GM12873 (cell line): ENCODE results near the gene ARID3C.

Experiments
- TF ChIP-seq, protein P1 (sequence below): IDR thresholded peaks from 2 replicates; pipeline ENCODE4 v1.5.1; 2012; ENCODE audit warnings: low read depth, mild to moderate bottlenecking, moderate library complexity, low read length, control low read depth; ENCODE audit not compliant: insufficient read depth; ENCODE audit errors: missing control alignments

The ARID3C gene

DNA sequence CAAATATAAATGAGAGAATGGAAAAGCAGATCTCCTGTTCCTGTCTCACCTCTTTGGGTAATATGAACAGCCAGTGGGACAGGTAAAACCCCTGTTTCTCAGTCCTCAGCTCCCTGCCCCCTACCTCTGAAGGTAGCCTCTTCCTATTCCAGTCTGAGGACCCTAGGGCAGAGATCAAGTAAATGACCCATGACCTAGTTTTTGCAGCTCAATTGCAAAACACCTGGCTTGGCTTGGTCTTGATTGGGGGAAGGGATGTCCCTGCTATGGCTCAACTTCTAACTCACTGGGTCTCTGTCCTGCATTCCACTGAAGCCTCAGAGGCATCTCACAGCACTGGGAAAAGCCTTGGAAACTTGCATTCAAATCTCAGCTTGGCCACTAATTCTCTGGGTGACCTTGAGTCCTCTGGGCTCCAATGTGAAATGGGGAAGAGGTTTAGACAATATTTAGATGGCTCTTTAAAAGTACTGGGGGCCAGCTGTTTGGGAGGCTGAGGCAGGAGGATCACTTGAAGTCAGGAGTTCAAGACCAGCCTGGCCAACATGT is 16.0 kb upstream of the ARID3C start:
- TF ChIP-seq, protein P1, sequence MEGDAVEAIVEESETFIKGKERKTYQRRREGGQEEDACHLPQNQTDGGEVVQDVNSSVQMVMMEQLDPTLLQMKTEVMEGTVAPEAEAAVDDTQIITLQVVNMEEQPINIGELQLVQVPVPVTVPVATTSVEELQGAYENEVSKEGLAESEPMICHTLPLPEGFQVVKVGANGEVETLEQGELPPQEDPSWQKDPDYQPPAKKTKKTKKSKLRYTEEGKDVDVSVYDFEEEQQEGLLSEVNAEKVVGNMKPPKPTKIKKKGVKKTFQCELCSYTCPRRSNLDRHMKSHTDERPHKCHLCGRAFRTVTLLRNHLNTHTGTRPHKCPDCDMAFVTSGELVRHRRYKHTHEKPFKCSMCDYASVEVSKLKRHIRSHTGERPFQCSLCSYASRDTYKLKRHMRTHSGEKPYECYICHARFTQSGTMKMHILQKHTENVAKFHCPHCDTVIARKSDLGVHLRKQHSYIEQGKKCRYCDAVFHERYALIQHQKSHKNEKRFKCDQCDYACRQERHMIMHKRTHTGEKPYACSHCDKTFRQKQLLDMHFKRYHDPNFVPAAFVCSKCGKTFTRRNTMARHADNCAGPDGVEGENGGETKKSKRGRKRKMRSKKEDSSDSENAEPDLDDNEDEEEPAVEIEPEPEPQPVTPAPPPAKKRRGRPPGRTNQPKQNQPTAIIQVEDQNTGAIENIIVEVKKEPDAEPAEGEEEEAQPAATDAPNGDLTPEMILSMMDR, result no peak

DNA sequence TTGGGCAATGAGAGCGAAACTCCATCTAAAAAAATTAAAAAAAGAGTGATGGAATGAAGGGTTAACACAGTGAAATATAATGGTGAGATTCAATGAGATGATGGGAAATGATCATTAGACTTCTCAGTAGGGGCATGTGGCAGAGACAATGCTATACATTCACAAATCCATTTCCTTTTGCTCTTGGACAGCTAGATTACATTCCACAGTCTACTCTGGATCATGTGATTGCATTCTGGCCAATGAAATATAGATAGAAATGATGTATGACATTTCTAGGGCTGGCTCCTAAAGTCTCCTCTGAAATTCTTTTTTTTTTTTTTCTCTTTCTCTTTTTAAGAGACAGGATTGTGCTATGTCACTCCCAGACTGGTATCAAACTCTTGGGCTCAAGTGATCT is 13.8 kb upstream of the ARID3C start:
- TF ChIP-seq, protein P1, result no peak

DNA sequence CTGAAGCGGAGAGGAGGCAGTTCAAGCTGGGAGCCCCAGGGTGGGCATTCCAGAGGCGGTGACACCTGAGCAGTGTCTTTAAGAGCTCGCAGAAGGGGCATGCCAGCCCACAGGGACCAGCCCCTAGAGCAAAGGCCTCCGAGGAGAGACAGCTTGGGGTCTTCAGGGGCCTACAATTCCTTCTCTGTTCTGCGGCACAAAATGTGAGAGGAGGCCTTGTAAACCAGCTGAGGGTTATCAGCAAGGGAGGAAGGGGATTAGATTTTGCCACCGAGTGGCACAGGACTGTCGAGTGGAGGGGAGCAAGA is 9.2 kb upstream of the ARID3C start:
- TF ChIP-seq, protein P1, result no peak

DNA sequence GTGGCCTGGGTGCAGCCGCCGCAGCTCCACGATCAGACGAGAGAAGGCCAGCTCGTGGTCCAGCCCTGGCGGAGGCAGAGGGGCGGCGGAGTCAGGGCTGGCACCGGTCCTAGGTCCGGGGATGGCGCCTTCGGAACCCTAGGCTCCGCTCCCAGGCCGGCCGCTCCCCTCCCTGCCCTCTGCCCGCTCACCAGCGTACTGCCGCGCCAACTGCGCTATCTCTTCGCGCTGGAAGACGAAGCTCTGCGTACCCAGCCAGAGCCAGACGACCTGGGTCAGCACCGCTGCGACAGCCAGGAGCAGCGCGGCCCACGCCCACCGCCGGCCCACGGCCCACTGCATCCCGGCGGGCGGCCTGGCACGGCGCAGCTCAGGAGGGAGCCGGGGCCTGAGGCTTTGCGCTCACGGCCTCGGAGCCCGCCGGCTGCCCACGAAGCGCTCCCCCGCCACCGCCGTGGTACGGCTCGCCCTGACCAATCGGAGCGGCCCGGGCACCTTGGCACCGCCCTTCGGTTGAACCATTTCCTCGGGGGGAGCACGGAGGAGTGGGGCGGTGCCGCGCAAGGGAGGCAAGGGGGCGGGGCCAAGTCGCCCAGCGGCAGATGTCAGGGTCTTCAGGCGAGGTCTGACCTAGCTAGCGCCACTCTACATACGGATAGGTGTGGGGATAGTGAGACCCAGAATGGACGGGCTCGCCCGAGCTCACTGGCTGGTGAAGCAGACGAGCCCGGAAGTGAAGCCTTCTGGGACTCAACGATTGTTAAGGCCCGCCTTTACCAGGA is 8.7 kb upstream of the ARID3C start, which contains the start of gene SIGMAR1:
TSS of gene SIGMAR1 (minus strand) at position 432 of the 782 bp plus-strand sequence. CDS start at position 342, 90 bp downstream.
- TF ChIP-seq, protein P1, result no peak

DNA sequence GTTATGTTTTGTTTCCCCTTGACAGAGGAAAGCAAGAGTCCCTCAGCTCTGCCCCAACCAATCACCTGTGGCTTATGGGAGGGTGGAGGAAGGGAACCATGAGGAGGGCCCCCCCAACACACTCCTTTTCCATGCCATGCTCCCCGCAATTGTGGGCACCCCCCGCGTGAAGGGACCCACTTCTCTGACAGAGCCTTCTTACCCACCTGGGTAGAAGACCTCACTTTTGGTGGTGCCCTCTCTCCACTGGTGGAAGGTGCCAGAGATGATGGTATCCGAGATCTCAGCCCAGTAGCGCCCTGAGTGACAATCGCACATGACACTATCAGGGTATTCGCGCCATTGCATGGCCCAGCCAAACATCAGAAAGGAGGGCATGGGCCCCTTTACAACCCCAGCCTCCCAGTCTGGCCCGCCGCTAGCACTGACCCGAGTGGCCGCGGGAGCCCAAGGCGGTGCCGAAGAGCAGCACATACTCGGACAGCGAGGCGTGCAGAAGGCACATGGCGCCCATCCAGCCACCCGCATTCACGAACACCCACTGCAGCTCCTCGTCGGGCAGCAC is 8.0 kb upstream of the ARID3C start:
- TF ChIP-seq, protein P1, result no peak

DNA sequence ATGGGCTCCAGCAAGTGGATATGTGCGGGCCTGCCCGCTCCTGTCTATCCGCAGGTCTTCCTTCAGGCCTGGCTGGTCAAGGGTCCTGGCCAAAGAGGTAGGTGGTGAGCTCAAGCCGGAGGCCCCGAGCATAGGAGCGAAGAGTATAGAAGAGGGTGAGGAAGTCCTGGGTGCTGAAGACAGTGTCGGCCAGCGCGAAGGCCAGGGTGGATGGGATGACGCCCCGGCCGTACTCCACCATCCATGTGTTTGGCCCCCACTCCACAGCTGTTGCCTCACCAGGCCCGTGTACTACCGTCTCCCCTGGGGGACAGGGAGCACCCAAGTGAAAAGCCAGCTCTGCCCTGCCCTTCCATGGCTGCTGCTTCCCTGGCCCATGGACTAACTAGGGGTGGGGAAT is 6.7 kb upstream of the ARID3C start:
- TF ChIP-seq, protein P1, result no peak

DNA sequence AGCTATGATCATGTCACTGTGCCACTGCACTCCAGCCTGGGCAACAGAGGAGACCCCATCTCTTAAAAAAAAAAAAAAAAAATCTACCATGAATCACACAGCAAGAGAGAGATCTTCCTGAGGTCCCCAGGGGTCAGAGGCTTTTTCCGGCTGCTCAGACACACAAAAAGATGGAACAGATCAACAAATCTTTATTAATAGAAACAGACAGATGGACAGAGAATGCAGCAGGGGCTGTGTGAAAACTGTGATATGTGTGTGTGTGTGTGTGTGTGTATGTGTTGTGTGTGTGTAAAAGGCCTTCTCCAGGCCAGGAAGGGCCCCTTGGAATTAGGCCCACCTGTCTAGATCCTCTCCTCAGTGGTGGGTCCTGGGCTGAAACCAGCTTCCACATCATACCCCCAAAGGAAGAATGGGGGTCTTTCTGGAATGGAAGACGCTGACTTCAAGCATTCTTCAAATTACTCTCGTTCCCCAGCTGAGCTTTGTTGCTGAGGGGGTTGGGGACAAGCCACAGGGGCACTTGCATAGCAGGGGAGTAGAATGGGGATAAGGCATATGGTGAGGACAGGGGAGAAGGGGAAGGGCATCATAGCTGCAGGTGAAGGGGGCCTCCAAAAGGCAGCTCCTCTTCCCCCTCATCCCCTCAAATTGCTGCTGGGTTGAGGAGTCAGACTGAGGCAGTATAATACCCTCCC is 5.8 kb upstream of the ARID3C start:
- TF ChIP-seq, protein P1, result peak; percentile 1
